Muscle layer of colon (tissue), 2 donors: ENCODE results near the gene METTL23.
"Not testable (repeated sequence)": the region's sequence is repeated elsewhere in the genome, so short reads cannot be mapped to it uniquely, and the experiment has no call there.

Experiments used
- H3K27ac ChIP-seq: one replicate; pipeline ENCODE4 v1.7.0; 2013; ENCODE audit warnings: low read depth, mild to moderate bottlenecking, low read length, moderate library complexity
- H3K27me3 ChIP-seq, 2 donors: one replicate each; pipeline ENCODE4 v1.7.0; 2013; ENCODE audit warnings: low read length in 2 of 2, mild to moderate bottlenecking in 2 of 2; ENCODE audit not compliant: insufficient read depth in 2 of 2, control insufficient read depth in 1 of 2
- H3K36me3 ChIP-seq: one replicate; pipeline ENCODE4 v1.7.0; 2013; ENCODE audit warnings: mild to moderate bottlenecking, low read length; ENCODE audit not compliant: insufficient read depth
- H3K4me1 ChIP-seq: one replicate; pipeline ENCODE4 v1.7.0; 2013; ENCODE audit warnings: mild to moderate bottlenecking, low read length; ENCODE audit not compliant: insufficient read depth
- H3K4me3 ChIP-seq, 2 donors: one replicate each; pipeline ENCODE4 v1.7.0; 2013; ENCODE audit warnings: low read length in 2 of 2, low read depth in 1 of 2, mild to moderate bottlenecking in 1 of 2, moderate library complexity in 1 of 2
- H3K9ac ChIP-seq: one replicate; pipeline ENCODE4 v1.7.0; 2013; ENCODE audit warnings: low read length
- H3K9me3 ChIP-seq: one replicate; pipeline ENCODE4 v1.7.0; 2013; ENCODE audit warnings: mild to moderate bottlenecking, low read length
- donor health status: abdominal sarcoma.
- donor health status: Adenocarcinoma of cecum.

METTL23 gene

DNA sequence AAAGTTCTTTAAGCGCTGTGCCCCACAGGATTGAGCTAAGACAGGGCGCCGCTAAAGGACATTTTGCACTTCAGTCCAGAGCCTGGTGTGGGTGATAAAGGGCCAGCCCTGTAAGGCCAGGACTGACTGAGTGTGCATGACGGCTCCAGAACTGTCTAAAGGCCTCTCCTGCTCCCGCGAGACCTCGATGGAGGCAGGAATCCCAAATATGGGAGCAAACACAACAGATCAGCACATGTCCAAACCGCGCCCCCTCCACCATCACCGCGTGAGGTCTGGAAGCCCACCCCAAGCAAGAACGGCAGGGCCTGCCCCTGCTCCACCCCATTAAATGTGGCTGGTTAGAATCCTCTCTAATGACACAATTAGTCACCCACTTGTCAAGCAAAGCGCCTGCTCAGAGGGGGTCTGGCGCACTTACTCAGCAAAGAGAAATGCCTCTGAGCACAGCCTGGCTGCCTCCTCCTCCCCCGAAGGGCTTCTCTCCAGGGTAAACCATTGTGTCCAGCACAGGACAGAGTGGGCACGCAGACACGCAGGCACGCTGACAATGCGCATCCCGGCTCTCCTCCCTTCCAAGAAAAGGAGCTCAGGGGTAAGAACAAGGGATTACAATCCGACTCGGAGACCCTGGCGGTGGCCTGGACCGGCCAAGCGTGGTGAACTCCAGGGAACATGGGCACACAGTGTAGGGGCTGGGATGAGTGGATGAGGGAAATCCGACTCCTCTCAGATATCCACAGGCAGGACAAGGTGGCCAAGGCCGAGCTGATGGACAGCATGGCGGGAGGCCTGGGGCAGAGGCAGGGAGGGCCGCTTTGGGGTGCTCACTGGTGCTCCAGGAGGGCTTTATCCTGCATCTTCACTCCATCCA, 17.3 kb upstream of the METTL23 start:
- H3K4me3 ChIP-seq: peak overlapping the region; percentile 57 to 60
- H3K27ac ChIP-seq: peak overlapping the region; percentile 96
- H3K9ac ChIP-seq: peak overlapping the region; percentile 91
- H3K4me1 ChIP-seq: peaks cover 51% of the 10 kb centered on the region
- peaks cover 6% of the 10 kb centered on the region for H3K36me3 ChIP-seq
- H3K9me3 ChIP-seq: no peaks in the 10 kb centered on the region
- no peaks in the 10 kb centered on the region for H3K27me3 ChIP-seq

- H3K36me3 ChIP-seq, H3K9me3 ChIP-seq, H3K27me3 ChIP-seq: not testable (repeated sequence)
- Histone ChIP-seq H3K4me3 (peak overlapping the region; percentile 57 to 60), H3K4me1 (peaks cover 52% of the 10 kb centered on the region), H3K9ac (peak overlapping the region; percentile 91), H3K27ac (peak overlapping the region; percentile 96)
Measured at GRCh38 chr17:76709951-76710862, 16.4 kb upstream of the METTL23 start.

GRCh38 chr17:76710863-76711611, 15.6 kb upstream of the METTL23 start, which contains the start of gene MXRA7:
Gene MXRA7 (minus strand): TSS chr17:76710965. CDS start chr17:76710946, 19 bp downstream.
- Histone ChIP-seq H3K4me1 (peaks cover 53% of the 10 kb centered on the region), H3K27ac (peak within 1 kb of the TSS; percentile 96), H3K27me3 (no peaks in the 10 kb centered on the region), H3K9me3 (no peaks in the 10 kb centered on the region), H3K36me3 (peaks cover 18% of the 10 kb centered on the region), H3K9ac (peak within 1 kb of the TSS; percentile 91), H3K4me3 (peak within 1 kb of the TSS; percentile 57 to 60)

DNA sequence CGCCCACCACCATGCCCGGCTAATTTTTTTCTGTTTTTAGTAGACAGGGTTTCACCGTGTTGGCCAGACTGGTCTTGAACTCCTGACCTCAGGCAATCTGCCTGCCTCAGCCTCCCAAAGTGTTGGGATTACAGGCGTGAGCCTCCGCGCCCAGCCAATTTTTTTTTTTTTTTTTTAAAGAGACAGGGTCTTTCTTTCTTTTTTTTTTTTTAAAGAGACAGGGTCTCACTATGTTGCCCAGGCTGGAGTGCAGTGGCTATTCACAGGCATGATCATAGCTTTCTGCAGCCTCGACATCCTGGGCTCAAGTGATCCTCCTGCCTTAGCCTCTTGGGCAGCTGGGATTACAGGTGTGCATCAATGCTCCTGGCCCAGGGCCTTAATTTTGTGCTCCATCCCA, 14.3 kb upstream of the METTL23 start:
- Histone ChIP-seq H3K36me3 (peaks cover 30% of the 10 kb centered on the region), H3K4me1 (peaks cover 50% of the 10 kb centered on the region)
- H3K9ac ChIP-seq, H3K27ac ChIP-seq, H3K27me3 ChIP-seq, H3K9me3 ChIP-seq, H3K4me3 ChIP-seq: not testable (repeated sequence)

DNA sequence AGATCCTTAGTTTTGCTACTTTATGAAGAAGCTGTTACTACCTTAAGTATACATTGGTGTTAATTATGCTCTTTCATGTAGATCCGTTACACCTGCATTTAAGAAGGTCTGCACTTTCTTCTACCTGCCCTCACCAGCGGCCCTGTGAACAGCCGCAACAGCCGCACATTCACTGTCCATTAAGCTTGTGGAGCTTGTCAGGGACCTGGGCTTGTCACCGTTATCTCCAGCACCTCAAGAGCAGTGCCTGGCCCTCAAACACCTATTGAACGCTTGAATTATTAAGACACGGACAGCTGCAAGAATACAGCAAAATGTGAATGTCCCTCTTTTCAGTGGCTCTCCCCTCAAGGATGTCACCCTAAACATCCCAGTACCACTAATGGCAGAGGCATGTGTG, 12.9 kb upstream of the METTL23 start:
- no peak overlapping the region for H3K4me3 ChIP-seq

DNA sequence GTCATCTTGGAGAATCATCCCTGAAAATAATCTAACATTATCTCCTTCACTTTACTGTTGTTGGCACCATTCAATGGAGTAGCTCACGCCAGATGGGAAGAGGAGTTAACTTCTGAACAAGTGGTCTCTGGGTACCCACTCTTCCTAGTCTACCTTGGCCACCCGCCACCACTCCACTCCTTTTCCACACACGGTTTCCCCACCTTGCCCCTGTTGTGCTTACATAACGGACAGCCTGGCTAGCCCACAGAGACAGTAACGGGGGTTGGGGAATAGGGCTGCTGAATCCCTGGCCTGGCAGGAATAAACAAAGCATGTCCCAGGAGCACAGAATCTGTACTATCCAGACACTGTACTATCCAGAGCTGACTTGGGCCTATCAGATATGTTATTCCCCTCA, 12.3 kb upstream of the METTL23 start:
- Histone ChIP-seq H3K4me1 (peaks cover 32% of the 10 kb centered on the region), H3K27ac (peak overlapping the region; percentile 19), H3K27me3 (no peaks in the 10 kb centered on the region), H3K36me3 (peaks cover 46% of the 10 kb centered on the region), H3K4me3 (no peak overlapping the region), H3K9me3 (no peaks in the 10 kb centered on the region), H3K9ac (no peak overlapping the region)

More for the DNA sequence above, 12.9 kb upstream of the METTL23 start:
- no peak overlapping the region for H3K9ac ChIP-seq
- no peak overlapping the region for H3K27ac ChIP-seq
- no peaks in the 10 kb centered on the region for H3K9me3 ChIP-seq
- peaks cover 35% of the 10 kb centered on the region for H3K4me1 ChIP-seq
- peaks cover 40% of the 10 kb centered on the region for H3K36me3 ChIP-seq
- H3K27me3 ChIP-seq: no peaks in the 10 kb centered on the region

DNA sequence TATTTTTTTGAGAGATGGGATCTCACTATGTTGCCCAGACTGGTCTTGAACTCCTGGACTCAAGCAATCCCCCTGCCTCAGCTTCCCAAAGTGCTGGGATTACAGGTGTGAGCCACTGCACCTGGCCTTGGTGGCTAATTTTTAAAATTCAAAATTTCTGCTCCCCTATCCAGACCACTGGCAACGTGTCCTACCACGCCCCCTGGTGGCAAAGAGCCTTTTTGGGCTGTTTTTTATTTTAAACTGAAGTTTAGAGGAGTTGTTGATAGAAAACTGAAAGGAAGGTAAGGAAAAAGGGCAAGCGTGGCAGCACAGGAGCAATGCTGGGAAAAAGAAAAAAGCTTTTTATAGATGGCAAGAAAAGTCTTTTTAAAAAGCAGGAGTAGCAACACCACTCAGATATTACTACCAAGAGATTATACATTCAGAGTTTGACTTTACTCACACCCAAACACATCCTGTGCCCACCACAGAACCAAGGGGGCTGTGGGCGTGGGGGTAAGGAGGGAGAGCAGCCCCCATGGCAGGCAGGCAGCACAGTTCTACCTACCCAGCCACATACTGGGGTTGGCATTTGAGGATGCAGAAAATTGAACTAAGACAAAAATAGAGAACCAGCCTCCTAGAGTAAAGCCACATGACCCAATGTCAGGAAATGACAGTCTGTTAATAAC, 11.7 kb upstream of the METTL23 start:
- no peaks in the 10 kb centered on the region for H3K27me3 ChIP-seq
- peak overlapping the region; percentile 19 for H3K27ac ChIP-seq
- H3K36me3 ChIP-seq: peaks cover 52% of the 10 kb centered on the region
- no peaks in the 10 kb centered on the region for H3K9me3 ChIP-seq
- H3K9ac ChIP-seq: no peak overlapping the region
- H3K4me3 ChIP-seq: no peak overlapping the region
- peaks cover 32% of the 10 kb centered on the region for H3K4me1 ChIP-seq

DNA sequence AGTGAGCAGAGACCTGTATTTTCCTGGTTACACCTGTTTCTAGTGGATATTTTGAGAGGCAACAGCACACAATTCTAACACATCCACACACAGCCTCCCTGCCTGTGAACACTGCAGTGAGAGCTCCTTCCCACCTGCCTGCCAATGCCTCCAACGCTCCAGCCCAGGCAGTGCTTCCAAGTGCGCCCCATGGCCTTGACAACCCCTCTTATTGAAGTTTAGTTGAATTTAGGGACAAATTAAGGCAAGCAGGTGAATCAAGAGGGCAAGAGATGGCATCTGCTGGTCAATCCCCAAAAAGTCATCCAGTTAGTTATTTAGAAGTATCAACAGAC, 11.2 kb upstream of the METTL23 start:
- Histone ChIP-seq H3K36me3 (peaks cover 57% of the 10 kb centered on the region), H3K4me1 (peaks cover 32% of the 10 kb centered on the region), H3K27me3 (no peaks in the 10 kb centered on the region), H3K4me3 (no peak overlapping the region), H3K9ac (no peak overlapping the region), H3K9me3 (no peaks in the 10 kb centered on the region), H3K27ac (no peak overlapping the region)

DNA sequence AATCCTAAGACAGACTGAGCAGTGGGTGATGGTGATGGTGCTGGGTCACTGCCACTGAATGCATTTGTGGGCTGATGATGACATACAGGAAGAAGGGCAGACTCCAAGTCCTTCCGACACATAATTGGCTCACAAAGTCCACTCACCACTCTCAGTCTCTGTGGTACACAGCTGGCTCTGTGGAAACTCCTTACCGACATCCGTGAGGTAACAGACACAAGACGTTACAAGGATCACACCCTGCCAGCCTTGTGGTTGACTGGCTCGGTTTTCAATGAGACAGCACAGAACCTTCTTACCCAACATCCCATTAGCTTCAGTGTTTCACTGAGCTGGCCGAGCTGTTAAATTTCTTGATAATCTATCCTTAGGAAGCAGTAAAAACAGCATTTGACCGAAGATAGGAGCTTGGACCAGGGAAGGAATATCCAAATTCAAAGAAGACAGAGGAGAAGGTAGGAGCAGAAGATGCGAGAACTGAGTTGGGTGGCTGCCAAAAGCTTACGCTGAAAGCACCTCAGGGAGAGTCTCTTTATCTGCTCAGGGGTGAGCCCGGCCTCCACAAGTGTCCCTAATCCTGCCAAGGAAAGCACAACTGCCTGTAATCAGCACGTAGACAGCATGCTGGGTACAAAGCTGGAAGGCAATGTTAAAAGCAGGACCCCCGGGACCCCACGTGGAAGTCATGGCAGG, 10.3 kb upstream of the METTL23 start:
- Histone ChIP-seq H3K27me3 (no peaks in the 10 kb centered on the region), H3K9me3 (no peaks in the 10 kb centered on the region), H3K27ac (no peak overlapping the region), H3K4me3 (no peak overlapping the region), H3K36me3 (peaks cover 66% of the 10 kb centered on the region), H3K4me1 (peaks cover 30% of the 10 kb centered on the region), H3K9ac (no peak overlapping the region)

GRCh38 chr17:76716839-76717215, 9.8 kb upstream of the METTL23 start:
- peaks cover 25% of the 10 kb centered on the region for H3K4me1 ChIP-seq
- peaks cover 71% of the 10 kb centered on the region for H3K36me3 ChIP-seq
- no peak overlapping the region for H3K4me3 ChIP-seq
- H3K9me3 ChIP-seq: no peaks in the 10 kb centered on the region
- no peak overlapping the region for H3K9ac ChIP-seq
- H3K27me3 ChIP-seq: no peaks in the 10 kb centered on the region
- H3K27ac ChIP-seq: no peak overlapping the region
